Measurements from ENCODE around the gene CERS4. TPM values are rescaled to one million over a fixed set of nuclear protein-coding genes. Genes with fewer than 3 reads are reported as not detected.

Gene CERS4
- total and polyA plus RNA-seq, 4 donors, result 14.4 to 33.7 (median 24.4) TPM

DNA sequence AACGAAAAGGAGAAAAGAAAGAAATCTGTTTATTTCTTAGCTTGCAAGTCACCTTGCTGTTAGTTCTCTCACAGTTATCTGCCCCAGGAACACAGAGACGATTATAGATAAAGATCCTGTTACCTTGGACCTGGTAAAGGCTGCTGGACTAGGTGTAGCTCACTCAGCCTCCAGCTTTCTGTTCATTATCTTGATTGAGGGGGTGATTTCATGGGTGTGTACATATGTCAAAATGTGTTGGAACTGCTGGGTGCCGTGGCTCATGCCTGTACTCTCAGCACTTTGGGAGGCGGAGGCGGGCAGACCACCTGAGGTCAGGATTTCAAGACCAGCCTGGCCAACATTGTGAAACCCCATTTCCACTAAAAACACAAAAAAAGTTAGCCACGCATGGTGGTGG lies 27.9 kb downstream of the CERS4 start:
- Histone ChIP-seq H3K4me3 (ENCODE audit: low read length in 2 of 2) (no peak overlapping the region), H3K27ac (ENCODE audit: low read depth in 1 of 2, low read length in 2 of 2) (no peak overlapping the region), H3K36me3 (ENCODE audit: control insufficient read depth in 1 of 2, insufficient read depth in 2 of 2, low read length in 1 of 2) (no peaks in the 10 kb centered on the region), H3K9me3 (ENCODE audit: control insufficient read depth, low read length) (no peaks in the 10 kb centered on the region), H3K27me3 (ENCODE audit: control insufficient read depth in 1 of 2, insufficient read depth in 2 of 2, low read length in 1 of 2) (no peaks in the 10 kb centered on the region), H3K4me1 (ENCODE audit: control insufficient read depth in 1 of 2, insufficient read depth in 2 of 2, low read length in 2 of 2) (no peaks in the 10 kb centered on the region)
- WGBS, 2 donors, result 85 to 91% methylated on average over 6 of the region's 6 CpGs
- intact Hi-C loops (cut with DNase I), result no loop called here
- DNase-seq (no peak), ATAC-seq (ENCODE audit: low FRiP score) (no peak)

DNA sequence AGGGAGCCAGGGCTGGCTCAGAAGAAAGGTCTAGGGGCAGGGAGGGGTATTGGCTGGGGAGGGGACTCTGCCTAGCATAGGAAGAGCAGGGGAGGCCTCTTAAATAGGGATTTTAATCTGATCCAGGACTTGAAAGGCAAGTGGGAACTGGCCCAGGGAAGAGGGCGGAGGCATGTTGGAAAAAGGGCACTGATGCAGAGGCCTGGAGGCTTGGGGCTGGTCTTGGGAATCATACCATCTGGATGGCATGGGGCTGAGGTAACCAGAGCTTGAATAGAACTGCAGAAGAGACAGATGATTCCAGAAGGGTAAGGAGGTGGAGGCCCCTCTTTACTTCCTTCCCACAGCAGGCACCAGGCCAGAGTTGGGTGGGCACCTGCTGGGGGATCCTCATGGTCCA lies 29.1 kb downstream of the CERS4 start:
- intact Hi-C loops (cut with DNase I), result no loop called here
- no peak for ATAC-seq (ENCODE audit: low FRiP score)

DNA sequence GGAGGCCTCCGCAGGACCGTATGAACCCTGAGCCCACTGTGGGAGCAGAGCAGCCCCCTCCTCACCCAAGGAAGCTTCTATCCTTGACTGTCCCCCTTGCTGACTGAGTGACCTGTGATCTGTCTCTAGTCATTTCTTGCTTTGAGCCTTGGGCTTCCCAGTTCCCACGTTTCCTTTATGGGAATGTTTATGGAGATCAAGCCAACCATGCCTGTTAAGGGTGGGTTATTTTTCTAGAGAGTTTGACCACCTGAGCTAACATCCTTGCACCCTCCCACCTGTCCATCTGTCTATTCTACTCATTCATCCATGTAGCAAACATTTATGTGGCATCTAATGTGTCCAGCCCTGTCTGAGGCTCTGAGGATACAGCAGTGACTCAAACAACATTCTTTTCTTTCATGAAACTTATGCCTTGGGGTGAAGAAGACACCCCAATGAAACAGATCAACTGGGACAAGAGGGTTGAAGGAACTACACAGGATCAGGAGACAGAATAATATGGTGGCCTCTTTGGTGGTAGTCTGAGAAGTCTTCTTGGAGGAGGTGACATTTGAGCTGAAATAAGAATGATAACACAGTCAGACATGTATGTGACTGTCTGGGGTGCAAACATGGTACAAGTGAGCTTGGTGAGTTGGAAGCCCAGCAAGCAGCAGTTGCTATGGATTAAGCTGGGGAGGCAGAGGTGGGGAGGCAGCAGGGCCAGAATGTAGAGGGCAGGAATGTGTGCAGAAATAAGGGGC lies 30.5 kb downstream of the CERS4 start:
- no peak overlapping the region for H3K27ac ChIP-seq (ENCODE audit: low read depth in 1 of 2, low read length in 2 of 2)
- whole genome bisulfite sequencing, 2 donors, result 83 to 95% methylated on average over 3 of the region's 3 CpGs
- intact Hi-C loops (cut with DNase I), result no loop called here

More for the DNA sequence above, 29.1 kb downstream of the CERS4 start:
- no peaks in the 10 kb centered on the region for H3K27me3 ChIP-seq (ENCODE audit: control insufficient read depth in 1 of 2, insufficient read depth in 2 of 2, low read length in 1 of 2)
- no peaks in the 10 kb centered on the region for H3K9me3 ChIP-seq (ENCODE audit: control insufficient read depth, low read length)
- no peak overlapping the region for H3K27ac ChIP-seq (ENCODE audit: low read depth in 1 of 2, low read length in 2 of 2)
- no peak overlapping the region for H3K4me3 ChIP-seq (ENCODE audit: low read length in 2 of 2)
- no peaks in the 10 kb centered on the region for H3K4me1 ChIP-seq (ENCODE audit: control insufficient read depth in 1 of 2, insufficient read depth in 2 of 2, low read length in 2 of 2)
- WGBS, 2 donors, result 86 to 95% methylated on average over 1 of the region's 1 CpG
- DNase-seq, result no peak
- no peaks in the 10 kb centered on the region for H3K36me3 ChIP-seq (ENCODE audit: control insufficient read depth in 1 of 2, insufficient read depth in 2 of 2, low read length in 1 of 2)

DNA sequence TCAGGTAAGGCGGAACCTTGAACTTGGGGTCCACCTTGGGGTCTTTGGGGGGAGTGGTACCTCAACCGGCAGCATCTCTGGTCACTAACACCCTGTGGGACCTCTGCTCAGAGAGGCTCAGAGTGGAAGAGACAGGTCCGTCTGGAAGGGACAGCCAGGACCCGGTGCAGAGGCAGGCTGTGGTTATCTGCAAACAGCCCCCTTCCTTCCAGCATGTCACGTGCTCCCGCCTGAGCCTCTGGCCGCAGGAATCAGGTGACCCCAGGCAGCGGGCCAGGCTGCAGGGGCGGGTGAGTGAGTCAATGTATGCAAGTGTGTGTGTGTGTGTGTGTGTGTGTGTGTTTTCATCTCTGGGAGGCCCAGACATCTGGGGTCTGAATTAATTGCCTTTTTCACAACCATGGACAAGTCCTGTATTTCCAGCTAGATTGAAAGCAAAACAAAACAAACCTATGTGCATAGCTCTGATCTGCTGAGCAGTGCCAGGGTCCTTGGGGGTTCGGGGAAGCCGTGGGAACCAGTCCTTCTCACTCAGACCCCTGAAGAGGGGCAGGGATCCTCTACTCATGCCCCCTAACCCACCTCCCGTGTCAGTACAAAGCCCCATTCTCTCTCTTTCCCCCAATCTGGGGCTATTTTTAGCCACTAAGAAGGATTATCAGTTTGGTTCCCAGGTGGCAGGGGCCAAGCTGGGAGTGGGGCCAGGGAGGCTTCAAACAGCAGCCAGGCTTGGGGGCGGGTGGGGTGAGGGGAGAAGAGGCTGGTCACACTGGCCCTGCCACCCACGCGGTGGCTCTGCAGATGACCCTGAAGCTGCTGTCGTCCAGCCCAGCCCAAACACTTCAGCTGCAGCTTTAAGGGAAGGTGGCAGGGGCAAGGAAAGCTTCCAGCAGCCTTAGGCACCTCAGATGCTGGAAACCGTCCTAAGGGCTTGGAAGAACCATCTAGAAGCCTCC lies 31.4 kb downstream of the CERS4 start:
- Histone ChIP-seq H3K9me3 (ENCODE audit: control insufficient read depth, low read length) (no peaks in the 10 kb centered on the region), H3K4me3 (ENCODE audit: low read length in 2 of 2) (no peak overlapping the region), H3K4me1 (ENCODE audit: control insufficient read depth in 1 of 2, insufficient read depth in 2 of 2, low read length in 2 of 2) (no peaks in the 10 kb centered on the region), H3K27ac (ENCODE audit: low read depth in 1 of 2, low read length in 2 of 2) (no peak overlapping the region), H3K27me3 (ENCODE audit: control insufficient read depth in 1 of 2, insufficient read depth in 2 of 2, low read length in 1 of 2) (no peaks in the 10 kb centered on the region), H3K36me3 (ENCODE audit: control insufficient read depth in 1 of 2, insufficient read depth in 2 of 2, low read length in 1 of 2) (no peaks in the 10 kb centered on the region)
- peak; percentile 81 for ATAC-seq (ENCODE audit: low FRiP score)
- 9% methylated on average over 17 of the region's 17 CpGs for WGBS, 2 donors
- DNase-seq, result peak; percentile 92 to 93
- intact Hi-C loops (cut with DNase I), result no loop called here

More for the DNA sequence above, 30.5 kb downstream of the CERS4 start:
- no peak overlapping the region for H3K4me3 ChIP-seq (ENCODE audit: low read length in 2 of 2)
- DNase-seq (no peak), ATAC-seq (ENCODE audit: low FRiP score) (no peak)
- H3K36me3 ChIP-seq (ENCODE audit: control insufficient read depth in 1 of 2, insufficient read depth in 2 of 2, low read length in 1 of 2), result no peaks in the 10 kb centered on the region
- no peaks in the 10 kb centered on the region for H3K9me3 ChIP-seq (ENCODE audit: control insufficient read depth, low read length)
- no peaks in the 10 kb centered on the region for H3K4me1 ChIP-seq (ENCODE audit: control insufficient read depth in 1 of 2, insufficient read depth in 2 of 2, low read length in 2 of 2)
- H3K27me3 ChIP-seq (ENCODE audit: control insufficient read depth in 1 of 2, insufficient read depth in 2 of 2, low read length in 1 of 2), result no peaks in the 10 kb centered on the region

DNA sequence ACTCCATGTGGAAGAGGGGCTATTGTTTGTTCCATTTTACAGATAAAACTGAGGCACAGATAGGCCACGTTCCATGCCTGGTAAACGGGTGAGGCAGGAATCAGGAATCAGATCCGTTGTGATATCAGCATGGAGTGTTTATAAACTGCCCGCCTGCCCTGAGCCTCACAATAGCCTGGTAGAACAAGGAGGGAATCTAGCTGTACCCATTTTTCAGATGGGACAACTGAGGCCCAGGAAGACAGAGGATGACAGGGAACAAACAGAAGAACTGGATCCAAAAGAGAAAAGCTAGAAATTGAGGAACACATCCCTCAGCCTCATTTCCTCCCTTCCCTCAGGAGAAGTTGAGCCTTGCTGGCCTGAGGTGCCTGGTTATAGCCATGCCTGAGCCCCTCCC lies 32.5 kb downstream of the CERS4 start:
- H3K9me3 ChIP-seq (ENCODE audit: control insufficient read depth, low read length), result no peaks in the 10 kb centered on the region
- 79 to 81% methylated on average over 4 of the region's 4 CpGs for WGBS, 2 donors
- H3K4me3 ChIP-seq (ENCODE audit: low read length in 2 of 2), result no peak overlapping the region
- ATAC-seq (ENCODE audit: low FRiP score) (no peak), DNase-seq (no peak)
- H3K27me3 ChIP-seq (ENCODE audit: control insufficient read depth in 1 of 2, insufficient read depth in 2 of 2, low read length in 1 of 2), result no peaks in the 10 kb centered on the region
- H3K27ac ChIP-seq (ENCODE audit: low read depth in 1 of 2, low read length in 2 of 2), result no peak overlapping the region
- no peaks in the 10 kb centered on the region for H3K36me3 ChIP-seq (ENCODE audit: control insufficient read depth in 1 of 2, insufficient read depth in 2 of 2, low read length in 1 of 2)
- intact Hi-C loops (cut with DNase I), result no loop called here
- no peaks in the 10 kb centered on the region for H3K4me1 ChIP-seq (ENCODE audit: control insufficient read depth in 1 of 2, insufficient read depth in 2 of 2, low read length in 2 of 2)

DNA sequence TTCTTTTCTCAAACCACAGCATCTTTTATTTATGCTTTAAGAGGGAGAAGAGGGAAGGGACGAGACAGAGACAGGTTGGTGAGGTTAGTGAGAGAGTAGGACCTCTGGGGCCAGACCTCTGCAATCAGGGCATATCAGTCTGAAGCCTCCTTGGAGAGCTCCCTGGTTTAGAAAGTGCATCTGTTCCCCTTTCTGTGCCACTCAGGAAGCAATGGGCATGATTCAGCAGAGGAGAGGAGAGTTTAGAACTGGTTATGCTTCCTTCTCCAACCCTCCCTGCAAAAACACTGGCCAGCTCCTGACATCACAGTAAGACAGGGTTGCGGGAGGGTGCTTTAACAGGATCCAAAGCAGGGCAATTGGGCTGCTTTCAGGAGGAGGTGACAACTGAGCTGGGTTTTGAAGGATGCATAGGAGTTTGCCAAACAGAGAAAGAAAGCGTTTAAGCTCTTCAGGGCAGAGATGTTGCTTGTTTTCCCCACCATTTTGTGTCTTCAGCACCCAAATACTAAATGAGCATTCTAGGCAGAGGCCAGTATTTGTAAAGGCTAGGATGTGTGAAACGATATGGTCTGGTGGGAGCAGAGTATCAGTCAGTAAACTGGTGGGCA lies 33.1 kb downstream of the CERS4 start:
- DNase-seq, result no peak
- 92% methylated on average over 4 of the region's 4 CpGs for WGBS, 2 donors
- no peak for ATAC-seq (ENCODE audit: low FRiP score)
- intact Hi-C loops (cut with DNase I), result no loop called here
- Histone ChIP-seq H3K27me3 (ENCODE audit: control insufficient read depth in 1 of 2, insufficient read depth in 2 of 2, low read length in 1 of 2) (no peaks in the 10 kb centered on the region), H3K4me1 (ENCODE audit: control insufficient read depth in 1 of 2, insufficient read depth in 2 of 2, low read length in 2 of 2) (no peaks in the 10 kb centered on the region), H3K4me3 (ENCODE audit: low read length in 2 of 2) (no peak overlapping the region), H3K36me3 (ENCODE audit: control insufficient read depth in 1 of 2, insufficient read depth in 2 of 2, low read length in 1 of 2) (no peaks in the 10 kb centered on the region), H3K9me3 (ENCODE audit: control insufficient read depth, low read length) (no peaks in the 10 kb centered on the region), H3K27ac (ENCODE audit: low read depth in 1 of 2, low read length in 2 of 2) (no peak overlapping the region)

DNA sequence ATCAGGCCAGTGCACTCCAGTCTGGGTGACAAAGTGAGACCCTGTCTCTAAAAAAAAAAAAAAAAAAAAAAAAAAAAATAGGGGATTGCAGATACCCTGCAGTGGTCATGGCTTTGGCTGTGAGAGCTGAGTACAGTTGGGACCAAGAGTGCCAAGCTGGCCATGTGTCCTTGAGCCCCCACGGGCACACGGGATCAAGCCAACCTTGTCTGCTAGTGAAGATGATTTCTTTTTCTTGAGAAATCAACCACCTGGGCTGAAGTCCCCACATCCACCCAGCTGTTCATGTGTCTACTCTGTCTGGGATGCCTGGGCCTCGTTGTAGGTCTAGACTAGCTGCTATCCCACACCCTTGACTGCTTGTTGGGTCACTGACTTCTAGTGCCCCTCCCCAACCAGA lies 34.0 kb downstream of the CERS4 start:
- Histone ChIP-seq H3K27me3 (ENCODE audit: control insufficient read depth in 1 of 2, insufficient read depth in 2 of 2, low read length in 1 of 2) (no peaks in the 10 kb centered on the region), H3K4me3 (ENCODE audit: low read length in 2 of 2) (no peak overlapping the region), H3K9me3 (ENCODE audit: control insufficient read depth, low read length) (no peaks in the 10 kb centered on the region), H3K36me3 (ENCODE audit: control insufficient read depth in 1 of 2, insufficient read depth in 2 of 2, low read length in 1 of 2) (no peaks in the 10 kb centered on the region), H3K4me1 (ENCODE audit: control insufficient read depth in 1 of 2, insufficient read depth in 2 of 2, low read length in 2 of 2) (no peaks in the 10 kb centered on the region), H3K27ac (ENCODE audit: low read depth in 1 of 2, low read length in 2 of 2) (no peak overlapping the region)
- ATAC-seq (ENCODE audit: low FRiP score) (no peak), DNase-seq (no peak)
- WGBS, 2 donors, result 94 to 96% methylated on average over 3 of the region's 3 CpGs
- intact Hi-C loops (cut with DNase I), result no loop called here

DNA sequence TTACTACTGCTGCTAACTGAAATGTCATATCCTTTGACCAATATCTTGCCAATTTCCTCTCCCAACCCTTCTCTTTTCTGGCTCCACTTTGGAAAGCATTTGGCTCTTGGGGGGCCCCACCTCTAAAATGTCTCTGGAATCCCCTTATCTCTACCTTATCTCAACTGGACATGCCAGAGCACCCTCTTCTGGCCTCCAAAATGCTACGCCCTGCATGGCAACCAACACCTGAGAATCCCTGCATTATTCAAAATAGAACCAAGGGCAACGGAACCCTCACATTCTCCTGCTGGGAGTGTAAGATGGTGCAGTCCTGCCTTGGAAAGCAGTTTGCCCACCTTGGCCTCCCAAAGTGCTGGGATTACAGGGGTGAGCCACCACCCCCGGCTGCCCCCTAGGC lies 35.3 kb downstream of the CERS4 start:
- ATAC-seq (ENCODE audit: low FRiP score), result no peak
- no peaks in the 10 kb centered on the region for H3K9me3 ChIP-seq (ENCODE audit: control insufficient read depth, low read length)
- intact Hi-C loops (cut with DNase I), result no loop called here

More for the DNA sequence above, 35.3 kb downstream of the CERS4 start:
- 91 to 93% methylated on average over 3 of the region's 3 CpGs for WGBS, 2 donors
- Histone ChIP-seq H3K4me3 (ENCODE audit: low read length in 2 of 2) (no peak overlapping the region), H3K27me3 (ENCODE audit: control insufficient read depth in 1 of 2, insufficient read depth in 2 of 2, low read length in 1 of 2) (no peaks in the 10 kb centered on the region), H3K4me1 (ENCODE audit: control insufficient read depth in 1 of 2, insufficient read depth in 2 of 2, low read length in 2 of 2) (no peaks in the 10 kb centered on the region), H3K36me3 (ENCODE audit: control insufficient read depth in 1 of 2, insufficient read depth in 2 of 2, low read length in 1 of 2) (no peaks in the 10 kb centered on the region), H3K27ac (ENCODE audit: low read depth in 1 of 2, low read length in 2 of 2) (no peak overlapping the region)
- no peak for DNase-seq

Measured in aorta (tissue), 5 donors.